HG02759 (cell line): ENCODE results near the gene FAM163A.
"Not testable (repeated sequence)": the region's sequence is repeated elsewhere in the genome, so short reads cannot be mapped to it uniquely, and the experiment has no call there.

Experiments used
- ATAC-seq: cut with Tn5 transposase; IDR thresholded peaks from one replicate; pipeline ENCODE4 v1.9.1; 2021; ENCODE audit warnings: mild to moderate bottlenecking, moderate library complexity; ENCODE audit not compliant: unreplicated experiment

FAM163A gene

DNA sequence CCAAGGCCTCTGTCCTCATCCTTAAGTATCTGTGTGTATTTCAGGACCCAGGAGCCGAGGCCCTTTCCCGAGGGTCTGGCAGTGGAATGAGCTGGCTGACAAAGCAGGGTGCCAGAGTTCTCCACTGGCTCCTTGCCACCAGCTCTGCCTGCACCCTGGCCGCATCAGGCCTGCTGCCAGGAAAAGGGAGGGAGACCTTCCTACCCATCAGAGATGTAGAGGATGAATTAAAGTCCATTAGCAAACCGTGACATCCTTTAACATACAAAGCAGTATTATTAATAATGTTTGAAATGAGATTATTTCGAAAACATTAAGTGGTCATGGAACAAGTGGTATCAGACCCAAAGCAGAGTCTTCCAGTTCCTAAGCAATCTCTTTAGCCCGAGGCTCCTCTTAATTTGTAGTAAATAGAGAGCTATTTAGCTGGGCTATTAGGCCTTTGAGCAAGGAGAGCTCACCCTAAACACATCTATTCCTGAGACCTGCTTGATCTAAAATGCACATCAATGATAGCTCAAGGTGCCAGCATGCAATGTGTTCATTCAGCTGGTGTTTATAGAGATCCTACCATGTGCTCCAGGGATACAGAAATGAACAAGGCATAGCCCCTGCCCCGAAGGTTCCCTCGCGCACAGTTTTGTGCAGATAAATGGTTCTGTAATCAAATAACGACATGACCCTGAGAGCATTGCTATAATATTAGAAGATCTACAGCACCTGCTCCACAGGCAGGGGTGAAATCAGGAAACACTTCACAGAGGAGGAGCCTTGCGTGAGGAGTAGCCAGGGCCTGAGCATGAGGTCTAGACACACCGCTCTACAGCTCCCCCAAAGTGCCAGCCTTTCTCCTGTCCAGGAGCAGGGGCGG, 44.0 kb downstream of the FAM163A start:
- no peak for ATAC-seq

DNA sequence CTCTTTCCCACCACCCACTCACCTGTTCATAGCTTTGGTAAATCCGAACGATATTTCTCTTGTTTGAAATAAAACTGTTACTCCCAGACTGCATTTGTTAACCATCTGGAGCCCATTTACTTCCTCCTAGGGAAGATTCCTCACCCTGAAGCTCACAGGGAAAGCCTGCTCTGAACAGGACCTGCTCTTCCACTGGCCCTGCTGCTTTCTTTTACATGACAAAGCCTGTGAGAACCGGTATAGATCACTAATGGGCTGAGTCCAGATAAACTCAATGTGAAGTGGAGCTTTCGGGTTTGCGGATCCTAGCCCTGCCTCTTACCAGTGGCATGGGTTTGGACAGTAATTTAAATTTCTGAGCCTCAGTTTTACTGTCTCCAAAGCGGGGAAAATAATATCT, 45.2 kb downstream of the FAM163A start:
- ATAC-seq: no peak

DNA sequence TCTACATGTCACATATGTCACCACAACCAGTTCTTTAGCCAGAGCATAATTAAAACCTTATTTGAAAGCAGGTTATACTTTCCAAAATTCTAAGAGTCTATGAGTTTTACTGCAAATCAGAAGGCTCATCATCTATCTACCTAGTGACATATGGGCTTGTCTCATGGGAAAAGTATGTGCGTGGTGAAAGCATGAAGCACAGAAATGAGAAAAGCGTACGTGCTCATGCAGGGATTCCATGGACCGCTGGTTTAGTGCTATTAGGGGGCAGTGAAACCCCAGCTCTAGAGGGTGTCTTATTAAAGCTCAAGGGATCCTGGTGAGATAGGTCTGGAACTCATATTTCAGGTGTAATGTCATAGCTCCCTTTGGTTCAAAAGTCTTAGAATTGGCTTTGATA, 50.2 kb downstream of the FAM163A start:
- no peak for ATAC-seq

DNA sequence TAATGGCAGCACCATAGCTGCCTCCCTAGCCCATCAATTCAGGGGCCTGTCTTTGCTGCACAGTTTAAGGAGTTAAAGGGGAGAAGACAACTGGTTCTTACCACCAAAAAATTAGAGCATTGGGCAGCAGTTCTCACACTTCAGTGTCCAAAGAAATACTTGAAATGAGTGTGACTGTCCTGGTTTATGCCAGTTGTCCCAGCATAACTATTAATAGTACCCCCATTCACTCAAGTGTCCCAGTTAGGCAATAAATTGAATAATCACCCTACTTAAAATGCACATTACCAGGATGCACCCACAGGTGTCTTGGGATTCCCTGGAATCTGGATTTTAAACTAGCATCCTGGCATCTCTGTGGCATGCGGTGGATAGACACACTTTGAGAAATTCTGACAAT, 51.1 kb downstream of the FAM163A start:
- no peak for ATAC-seq

DNA sequence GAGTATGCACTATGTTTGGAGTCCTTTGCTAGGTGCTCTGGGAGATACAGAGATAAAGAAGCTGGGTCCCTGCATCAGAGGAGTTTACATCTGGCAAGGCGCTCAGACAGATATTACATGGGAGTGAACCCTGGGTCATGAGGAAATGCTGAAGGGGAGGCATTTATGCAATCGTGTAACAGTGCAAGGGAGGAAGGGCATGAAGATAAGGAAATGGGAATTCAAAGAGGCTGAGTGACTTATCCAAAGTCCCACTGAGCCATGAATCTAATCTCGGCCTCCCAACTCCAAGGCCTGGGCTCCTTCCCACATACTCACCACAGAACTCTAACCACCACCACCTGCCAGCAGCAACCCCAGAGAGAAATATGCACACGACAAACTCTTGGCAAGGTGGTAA, 51.6 kb downstream of the FAM163A start:
- no peak for ATAC-seq

DNA sequence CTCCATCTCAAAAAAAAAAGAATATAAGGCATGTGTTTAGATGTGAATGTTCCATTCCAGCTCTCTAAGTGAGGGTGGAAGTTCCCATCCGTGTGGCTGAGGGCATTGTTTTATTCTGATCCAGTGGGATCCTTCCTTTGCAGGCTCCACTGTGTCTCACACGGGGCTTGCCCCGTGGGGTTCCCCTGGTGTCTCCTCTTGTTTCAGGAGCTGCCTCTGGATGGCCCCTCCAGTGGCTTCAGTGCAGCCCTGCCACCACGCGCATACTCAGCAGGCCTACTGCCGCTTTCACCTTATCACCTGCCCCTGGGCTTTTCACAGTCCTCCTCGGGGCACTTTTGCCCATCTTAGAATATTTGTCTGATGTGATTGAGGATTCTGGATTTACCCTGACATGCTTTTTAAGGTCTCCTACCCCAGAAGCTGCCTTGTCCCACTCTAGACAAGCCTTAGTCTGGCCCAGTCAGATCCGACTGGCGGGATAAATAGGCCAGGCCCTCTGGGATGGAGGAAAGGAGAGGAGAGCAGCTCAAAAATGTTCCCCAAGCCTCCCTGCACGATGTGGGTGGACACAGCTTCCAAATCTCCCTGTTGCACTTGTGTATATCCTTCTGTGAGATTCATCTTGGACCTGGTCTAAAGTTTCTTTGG, 55.2 kb downstream of the FAM163A start:
- no peak for ATAC-seq

DNA sequence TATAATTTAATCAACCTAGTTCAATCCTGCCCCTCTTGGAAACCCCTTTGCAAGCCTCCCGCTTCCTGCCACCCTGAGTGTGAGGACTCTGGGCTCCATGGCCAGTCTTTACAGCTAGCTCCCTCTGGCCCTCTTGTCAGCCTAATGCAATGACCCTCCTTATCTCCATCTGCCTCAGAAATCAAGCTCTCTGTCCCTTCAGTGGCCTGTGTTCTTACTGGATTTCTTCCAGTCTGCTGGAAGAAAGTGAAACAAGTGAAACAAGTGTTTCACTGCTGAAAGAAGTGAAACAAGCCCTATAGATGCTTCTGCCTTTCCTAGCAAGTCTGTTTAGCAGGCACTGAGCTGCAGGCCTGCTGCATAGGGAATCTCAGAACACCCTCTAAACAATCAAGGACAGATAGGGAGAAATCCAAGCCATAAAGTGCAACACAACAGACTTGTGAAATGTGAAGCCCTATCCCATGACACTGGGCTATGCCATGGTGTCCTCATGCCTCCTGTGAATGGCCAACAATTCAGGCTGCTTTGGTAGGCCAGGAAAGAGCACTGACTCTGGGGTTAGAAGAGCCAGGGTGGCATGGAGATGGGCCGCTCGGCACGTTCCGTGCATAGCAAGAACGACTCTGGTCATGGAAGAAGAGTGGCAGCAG, 55.9 kb downstream of the FAM163A start:
- no peak for ATAC-seq

DNA sequence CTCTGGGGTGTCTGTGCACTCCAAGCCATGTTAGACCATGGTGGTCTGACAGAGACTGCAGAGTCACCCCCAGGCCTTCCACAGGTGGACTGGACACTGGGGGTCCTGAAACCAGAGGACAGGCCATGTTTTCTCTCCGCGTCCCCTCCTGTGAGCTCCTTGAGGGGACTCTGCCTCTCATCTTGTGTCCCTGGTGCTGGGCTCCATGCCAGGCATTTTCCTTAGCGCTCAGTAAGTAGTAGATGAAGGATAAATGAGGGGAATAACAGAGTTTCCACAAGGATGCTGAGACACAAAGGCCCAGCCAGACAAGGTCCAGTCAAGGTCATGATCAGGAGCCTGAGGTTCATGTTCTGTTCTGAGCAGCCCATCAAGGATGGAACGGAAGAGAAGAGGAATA, 57.4 kb downstream of the FAM163A start:
- no peak for ATAC-seq

DNA sequence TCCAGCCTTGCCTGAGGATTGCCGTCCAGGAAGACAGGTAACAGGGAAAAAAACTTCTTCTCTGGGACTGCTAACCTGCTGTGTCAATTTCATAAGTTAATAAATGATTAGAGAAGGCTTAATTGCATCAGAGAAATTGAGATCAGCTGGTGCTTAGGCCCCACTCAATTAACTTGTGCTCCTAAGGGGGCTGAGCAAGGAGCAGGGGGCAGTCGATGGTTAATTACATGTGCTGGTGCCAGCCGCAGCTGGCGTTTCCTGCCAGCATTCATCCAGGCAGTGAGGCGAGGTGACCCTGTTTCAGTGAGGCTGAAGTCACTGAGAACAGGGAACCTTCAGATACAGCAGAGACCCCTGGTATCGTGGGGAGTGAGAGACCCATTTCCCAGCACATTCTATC, 60.0 kb downstream of the FAM163A start:
- no peak for ATAC-seq

DNA sequence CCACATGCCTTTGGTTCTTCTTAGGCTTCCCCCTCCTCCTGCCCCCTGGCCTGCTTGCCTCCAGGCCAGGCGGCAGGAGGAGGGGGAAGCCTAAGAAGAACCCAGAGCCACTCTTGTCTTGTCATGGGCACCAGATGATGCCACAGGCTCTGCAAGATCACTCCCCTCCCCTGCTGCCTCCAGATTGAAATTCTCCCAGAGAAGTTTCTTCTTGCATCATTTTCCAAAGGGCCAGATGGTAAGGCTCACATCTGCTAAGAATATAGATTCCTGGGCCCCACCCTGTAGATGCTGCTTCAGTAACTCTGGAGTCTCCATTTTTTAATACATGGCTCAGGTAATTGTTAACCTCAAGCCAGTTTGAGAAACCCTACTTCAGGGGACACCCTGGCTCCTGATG, 60.8 kb downstream of the FAM163A start:
- ATAC-seq: no peak

DNA sequence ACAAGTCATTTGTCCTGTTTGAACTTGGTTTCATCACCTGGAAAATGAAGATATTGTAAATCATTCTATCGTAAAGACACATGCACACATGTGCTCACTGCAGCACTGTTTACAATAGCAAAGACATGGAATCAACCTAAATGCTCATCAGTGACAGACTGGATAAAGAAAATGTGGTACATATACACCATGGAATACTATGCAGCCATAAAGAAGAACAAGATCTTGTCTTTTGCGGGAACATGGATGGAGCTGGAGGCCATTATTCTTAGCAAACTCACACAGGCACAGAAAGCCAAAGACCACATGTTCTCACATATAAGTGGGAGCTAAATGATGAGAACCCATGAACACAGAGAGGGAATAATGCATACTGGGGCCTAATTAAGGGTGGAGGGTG, 61.3 kb downstream of the FAM163A start:
- not testable (repeated sequence) for ATAC-seq

DNA sequence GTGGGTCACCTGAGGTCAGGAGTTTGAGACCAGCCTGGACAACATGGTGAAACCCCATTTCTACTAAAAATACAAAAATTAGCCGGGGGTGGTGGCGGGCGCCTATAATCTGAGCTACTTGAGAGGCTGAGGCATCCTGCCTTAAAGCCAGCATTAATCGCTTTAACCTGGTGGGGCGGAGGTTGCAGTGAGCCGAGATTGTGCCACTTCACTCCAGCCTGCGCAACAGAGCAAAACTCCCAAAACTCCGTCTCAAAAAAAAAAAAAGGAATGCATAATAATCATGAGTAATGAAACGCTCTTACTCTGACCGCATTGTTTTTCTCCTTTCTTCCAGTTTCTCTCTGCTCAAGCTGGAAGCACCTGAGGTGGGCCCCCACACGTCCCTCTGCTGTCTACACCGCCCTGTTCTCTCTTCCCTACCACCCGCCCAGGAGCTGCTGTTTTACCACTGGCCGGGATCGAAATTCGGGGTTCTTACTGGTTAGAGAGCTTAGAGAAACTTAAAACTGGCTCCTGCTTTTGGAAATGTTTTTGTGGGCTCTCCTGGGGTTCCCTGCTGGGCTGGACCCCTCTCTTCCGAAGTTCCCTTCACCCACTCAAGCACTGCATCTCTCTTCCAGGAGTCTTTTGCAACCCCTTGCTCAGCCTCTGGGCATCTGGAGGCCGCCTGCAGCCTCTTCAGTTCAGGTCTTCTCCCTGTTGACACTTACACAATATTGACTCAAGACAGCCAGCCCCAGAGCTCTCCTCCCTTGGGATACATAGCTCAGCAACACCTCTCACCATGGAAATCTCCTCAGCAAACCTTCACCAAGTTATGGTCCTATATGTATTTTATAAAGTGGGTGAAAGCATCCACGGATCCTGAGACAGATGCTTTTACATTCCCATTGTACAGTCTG, 62.5 kb downstream of the FAM163A start:
- ATAC-seq: no peak

DNA sequence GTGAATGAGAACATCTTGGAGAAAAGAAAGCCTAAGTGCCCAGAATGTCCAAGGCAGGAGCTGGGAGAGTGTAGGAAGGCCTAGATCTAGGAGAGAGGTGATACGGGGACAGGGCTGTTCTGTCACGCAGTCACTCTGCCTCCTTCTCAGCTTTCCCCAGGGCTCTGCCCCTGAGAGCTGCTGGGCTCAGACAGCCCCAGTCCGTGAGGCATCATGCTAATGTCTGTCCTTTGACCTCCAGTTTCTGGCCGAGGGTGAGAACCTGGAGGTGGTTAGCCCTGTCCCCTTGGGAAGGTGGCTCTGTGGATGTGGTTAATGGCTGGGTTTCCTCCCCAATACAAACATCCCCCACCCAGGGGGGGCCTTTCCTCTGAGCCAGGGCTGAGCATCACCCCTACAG, 63.2 kb downstream of the FAM163A start:
- ATAC-seq: no peak

DNA sequence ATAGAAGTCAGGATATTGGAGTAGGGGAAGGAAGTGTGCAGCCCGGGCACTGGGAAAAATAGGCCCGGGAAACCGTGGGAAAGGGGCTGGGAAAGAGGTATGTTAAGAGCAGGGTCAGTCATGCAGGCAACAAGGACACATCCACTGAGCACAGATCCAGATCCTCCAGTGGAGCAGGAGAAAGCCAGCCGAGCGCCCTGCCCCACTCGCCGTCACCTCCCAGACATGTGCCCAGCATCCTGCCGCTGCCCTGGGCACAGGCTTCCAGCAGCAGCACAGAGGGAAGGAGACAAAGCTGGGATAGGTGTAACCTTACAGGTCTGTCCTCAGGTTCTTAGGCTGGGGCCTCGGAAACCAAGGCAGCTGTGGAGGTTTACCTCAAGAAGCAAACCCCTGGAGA, 64.2 kb downstream of the FAM163A start:
- no peak for ATAC-seq

DNA sequence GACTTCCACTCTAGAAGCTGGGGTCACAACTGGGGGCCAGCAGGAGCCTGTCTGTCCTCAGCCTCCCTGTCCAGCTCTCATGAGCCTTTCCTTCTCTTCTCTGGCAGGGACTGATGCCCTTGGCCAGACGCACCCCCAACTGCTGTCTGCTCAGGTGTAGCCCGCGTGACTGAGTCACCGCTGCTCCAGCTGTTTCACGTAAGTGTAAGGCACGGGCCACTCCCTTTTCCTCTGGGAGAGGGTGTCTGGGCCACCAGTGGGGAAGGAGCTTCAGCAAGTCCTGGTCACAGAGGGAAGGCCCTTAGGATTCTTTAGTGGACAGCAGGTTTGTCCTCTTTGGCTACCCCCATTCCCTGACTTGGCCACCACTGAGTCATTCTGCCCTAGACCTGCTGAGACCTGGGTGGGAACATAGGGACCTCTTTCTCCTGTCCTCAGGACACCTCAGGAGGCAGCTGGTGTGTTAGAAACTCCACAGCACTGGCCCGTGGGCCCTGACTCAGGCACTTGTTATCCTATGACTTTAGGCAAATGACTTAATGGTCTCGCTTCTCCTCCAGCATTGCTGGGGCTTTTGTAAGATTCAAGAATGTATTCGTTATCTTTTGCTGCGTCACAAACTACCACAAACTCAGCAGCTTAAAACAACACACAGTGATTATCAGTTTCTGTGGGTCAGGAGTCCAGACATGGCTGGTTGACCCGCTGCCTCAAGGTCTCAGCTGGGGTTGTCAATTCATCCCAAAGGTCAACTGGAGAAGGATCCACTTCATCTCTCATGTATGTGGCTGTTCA, 64.8 kb downstream of the FAM163A start:
- ATAC-seq: no peak

DNA sequence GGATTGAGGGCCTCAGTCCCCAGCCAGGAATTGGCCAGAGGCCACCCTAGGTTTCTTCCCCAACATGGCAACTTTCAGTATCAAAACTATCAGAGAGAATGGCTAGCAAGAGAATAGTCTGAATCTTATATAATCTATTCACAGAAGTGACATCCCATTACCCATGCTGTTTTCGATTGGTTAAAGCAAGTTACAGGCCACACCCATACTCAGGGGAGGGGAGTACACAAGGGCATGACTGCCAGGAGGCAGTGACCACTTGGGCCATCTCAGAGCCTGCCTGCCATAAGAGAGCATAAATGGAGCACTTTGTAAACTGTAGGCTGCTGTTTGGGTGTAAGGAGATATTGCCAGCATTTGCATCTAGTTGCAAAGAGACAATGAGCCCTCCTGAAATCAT, 65.4 kb downstream of the FAM163A start:
- no peak for ATAC-seq

DNA sequence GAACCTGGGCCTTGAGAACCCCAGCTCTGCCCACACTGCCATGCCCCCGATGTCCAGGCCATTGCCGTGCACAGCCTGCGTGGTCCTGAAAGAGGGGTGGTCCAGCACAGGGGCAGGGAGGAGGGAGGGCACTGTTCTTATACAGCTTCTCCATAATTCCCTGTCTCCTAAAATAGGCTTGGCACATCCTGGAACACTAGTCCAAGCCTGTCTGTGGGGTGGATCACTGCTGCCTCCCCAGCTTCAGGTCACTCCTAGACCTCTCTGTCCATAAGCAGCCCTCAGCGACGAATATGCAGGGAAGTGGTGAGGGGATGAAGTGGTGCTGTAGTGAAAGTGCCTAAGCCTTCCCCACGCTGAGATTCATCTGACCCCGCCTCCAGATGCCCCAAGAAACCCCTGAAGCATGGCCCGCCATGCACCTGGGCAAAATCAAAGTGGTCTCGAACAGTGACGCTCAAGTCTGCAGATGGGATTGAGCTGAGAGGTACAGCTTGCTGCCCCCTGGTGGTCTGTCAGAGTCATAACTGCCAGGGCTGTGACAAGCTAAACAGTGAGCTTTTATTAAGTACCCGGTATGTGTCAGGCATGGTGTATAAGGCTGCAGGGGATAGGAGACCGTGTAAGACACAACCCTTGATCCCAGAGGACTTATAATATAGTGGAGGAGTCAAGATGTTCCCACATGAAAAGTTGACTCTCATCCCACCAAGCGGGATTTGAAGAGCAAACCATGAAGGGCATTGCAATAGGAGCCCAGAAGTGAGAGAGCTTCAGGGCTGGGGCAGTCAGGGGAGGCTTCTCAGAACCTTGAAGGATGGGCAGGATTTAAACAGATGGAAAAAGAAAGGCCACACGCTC, 66.6 kb downstream of the FAM163A start:
- peak; percentile 66 for ATAC-seq

DNA sequence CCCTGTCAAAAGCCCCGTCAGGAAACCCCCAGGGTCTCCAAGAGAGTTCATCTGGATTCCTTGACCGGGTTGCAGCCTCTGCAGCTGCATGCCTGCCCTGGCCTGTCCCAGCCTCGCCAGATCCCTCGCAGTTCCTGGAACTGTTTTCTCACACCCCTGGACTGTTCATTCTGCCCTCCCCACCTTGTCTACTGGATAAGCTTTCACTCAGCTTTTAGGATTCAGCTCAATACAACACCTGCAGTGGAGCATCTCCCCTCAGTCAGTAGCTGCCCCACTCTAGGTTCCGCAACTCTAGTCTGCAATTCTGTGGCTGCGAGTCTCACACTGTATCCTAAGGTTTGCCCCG, 67.2 kb downstream of the FAM163A start:
- ATAC-seq: no peak

DNA sequence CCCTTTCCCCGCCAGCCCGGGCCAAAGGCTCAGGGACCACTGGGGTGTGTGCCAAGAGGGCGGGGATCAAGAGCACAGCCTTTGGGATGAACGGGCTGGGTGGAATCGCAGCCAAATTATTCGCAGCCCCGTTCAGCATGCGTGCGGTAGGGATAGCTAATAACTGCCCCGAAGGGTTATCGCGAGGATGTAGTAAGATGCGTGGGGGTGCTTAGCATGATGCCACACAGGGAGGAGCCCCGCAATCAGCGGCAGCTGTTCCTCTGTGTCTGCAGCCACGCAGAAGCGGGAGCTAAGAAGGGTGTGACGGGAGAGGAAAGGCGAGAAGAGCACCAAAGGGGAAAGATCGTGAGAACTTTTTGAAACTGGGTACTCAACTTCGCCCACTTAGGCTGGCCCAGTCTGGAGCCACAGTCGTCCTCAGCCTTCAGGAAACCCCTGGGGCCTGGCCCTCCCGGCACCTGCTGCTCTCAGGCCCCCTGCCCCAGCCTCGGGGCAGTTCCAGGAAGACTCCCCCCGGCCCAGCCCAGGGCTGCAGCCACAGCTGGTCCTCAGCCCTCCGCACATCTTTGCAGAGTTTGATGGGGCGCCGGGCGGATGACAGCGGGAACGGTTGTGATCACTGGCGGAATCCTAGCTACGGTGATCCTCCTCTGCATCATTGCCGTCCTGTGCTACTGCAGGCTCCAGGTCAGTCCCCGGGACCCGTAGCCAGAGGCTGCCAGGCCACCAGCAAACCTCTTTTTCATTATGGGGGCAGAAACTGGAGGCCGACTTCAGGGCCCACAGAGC, 69.6 kb downstream of the FAM163A start:
- no peak for ATAC-seq
